RPMI7951 (cell line): Measurements from ENCODE around the gene C17orf50. TPM values are rescaled to one million over a fixed set of nuclear protein-coding genes. Genes with fewer than 3 reads are reported as not detected.
A peak's percentile ranks its signal among the peaks of the same experiment; 100 is the strongest.
"Not testable (repeated sequence)": the region's sequence is repeated elsewhere in the genome, so short reads cannot be mapped to it uniquely, and the experiment has no call there.

Source experiments
- DNase-seq: peaks from one replicate; pipeline ENCODE4 v3.0.0-alpha.2; 2012; ENCODE audit warnings: low read depth
- total RNA-seq: library from RNA; depleted of rRNA; stranded (reverse); fragments of >200 nt; shearing (Covaris generic); gene quantifications from 2 replicates; pipeline ENCODE4 v1.2.3, GENCODE V29; 2014

The C17orf50 gene
- total RNA-seq, 1 experiment from 2014 or later: not detected

- no peak for DNase-seq
Observed at GRCh38 chr17:35734396-35734795, 26.3 kb upstream of the C17orf50 start.

- no peak for DNase-seq
Observed at GRCh38 chr17:35735036-35735805, 25.5 kb upstream of the C17orf50 start.

GRCh38 chr17:35736236-35736635 lies 24.5 kb upstream of the C17orf50 start:
- DNase-seq: no peak

GRCh38 chr17:35738519-35739133 lies 22.1 kb upstream of the C17orf50 start:
- DNase-seq: no peak

GRCh38 chr17:35740216-35740615 lies 20.5 kb upstream of the C17orf50 start:
- no peak for DNase-seq

GRCh38 chr17:35740997-35741931 lies 19.4 kb upstream of the C17orf50 start:
- DNase-seq: no peak

GRCh38 chr17:35742496-35742895 lies 18.2 kb upstream of the C17orf50 start:
- DNase-seq: no peak

- no peak for DNase-seq
Observed at GRCh38 chr17:35742896-35743477, 17.7 kb upstream of the C17orf50 start.

GRCh38 chr17:35743626-35744328 lies 16.9 kb upstream of the C17orf50 start:
- peak; percentile 29 for DNase-seq

- no peak for DNase-seq
Observed at GRCh38 chr17:35744830-35745229, 15.9 kb upstream of the C17orf50 start.

GRCh38 chr17:35745246-35745645 lies 15.4 kb upstream of the C17orf50 start:
- DNase-seq: no peak

- no peak for DNase-seq
Observed at GRCh38 chr17:35745749-35746320, 14.9 kb upstream of the C17orf50 start.

- peak; percentile 60 for DNase-seq
Observed at GRCh38 chr17:35747540-35748017, 13.1 kb upstream of the C17orf50 start.

GRCh38 chr17:35748341-35748841 lies 12.3 kb upstream of the C17orf50 start:
- DNase-seq: no peak

- DNase-seq: no peak
Observed at GRCh38 chr17:35748979-35749378, 11.7 kb upstream of the C17orf50 start.

GRCh38 chr17:35749560-35750412 lies 10.9 kb upstream of the C17orf50 start:
- DNase-seq: no peak

- DNase-seq: no peak
Observed at GRCh38 chr17:35750526-35751395, 9.9 kb upstream of the C17orf50 start.

GRCh38 chr17:35751541-35751940 lies 9.1 kb upstream of the C17orf50 start:
- not testable (repeated sequence) for DNase-seq

GRCh38 chr17:35752471-35752870 lies 8.2 kb upstream of the C17orf50 start:
- no peak for DNase-seq
